ENCODE data around the gene KRT9. TPM values are rescaled to one million over a fixed set of nuclear protein-coding genes. Genes with fewer than 3 reads are reported as not detected.

The KRT9 gene
- total and polyA plus RNA-seq, 9 of the 15 experiments (the other 6 are each of a cell fraction or from before 2014, with no cell fraction given) = 0.03 TPM; not detected in 8

DNA sequence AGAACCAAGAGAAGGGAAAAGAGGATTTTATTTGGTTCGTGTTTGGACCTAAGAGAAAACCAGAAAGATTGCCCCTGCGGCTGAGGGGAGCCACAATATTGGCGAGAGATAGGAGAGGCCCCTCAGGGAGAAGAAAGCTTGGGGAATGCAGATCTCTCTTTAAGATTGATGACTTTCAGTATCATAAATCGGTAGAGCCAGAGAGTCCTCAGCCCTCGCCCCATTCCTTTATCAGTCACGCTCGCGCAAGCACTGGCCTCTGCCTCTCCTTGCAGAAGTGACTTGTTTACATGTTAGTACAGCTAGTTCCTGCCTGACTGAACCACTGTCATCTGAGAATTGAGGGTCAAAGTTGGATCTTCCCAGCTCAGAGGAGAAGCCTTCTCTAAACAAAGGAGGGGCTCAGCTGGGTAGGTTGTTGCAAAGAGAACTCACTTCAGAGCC, 22.2 kb downstream of the KRT9 start:
- Histone ChIP-seq H3K9ac (ENCODE audit: insufficient read depth in 1 of 2, low read depth in 2 of 2, low read length in 2 of 2) (peak overlapping the region; percentile 15 to 45; a peak in 1 of 4 replicates), H3K4me2 (ENCODE audit: insufficient read depth, low read length) (peak overlapping the region; percentile 70), H3K27me3 (ENCODE audit: control insufficient read depth in 2 of 2, insufficient read depth in 2 of 2, low read length in 2 of 2) (peaks cover 0 to 4% of the 10 kb centered on the region in 2 experiments; a peak in 1 of 5 replicates), H3K4me1 (replicated peaks in 1 of 2; ENCODE audit: control insufficient read depth in 2 of 2, insufficient read depth in 2 of 2, low read length in 2 of 2) (peaks cover 26 to 30% of the 10 kb centered on the region in 2 experiments; a peak in 4 of 5 replicates), H3K27ac (ENCODE audit: extremely low read depth, low read depth, low read length) (peak overlapping the region; percentile 33; the same call in 2 of the 3 replicates), H2AFZ (ENCODE audit: low read depth, low read length) (peak overlapping the region; percentile 70), H4K20me1 (replicated peaks; ENCODE audit: control insufficient read depth, insufficient read depth, low read length) (no peaks in the 10 kb centered on the region), H3K9me1 (ENCODE audit: control insufficient read depth, insufficient read depth, low read length) (no peaks in the 10 kb centered on the region), H3K4me3 (no peak overlapping the region), H3K36me3 (ENCODE audit: control insufficient read depth, insufficient read depth, low read length) (no peaks in the 10 kb centered on the region), H3K79me2 (ENCODE audit: control insufficient read depth, insufficient read depth, low read length) (no peaks in the 10 kb centered on the region), H3K9me3 (replicated peaks; ENCODE audit: control insufficient read depth, insufficient read depth, low read depth, low read length) (no peaks in the 10 kb centered on the region)
- ChIA-PET POLR2A (interaction anchor here (0.6 to 3.1 kb wide), 21 partner anchors 9 to 171 kb away, joined by 3 to 15 read pairs (median 4); partner anchors contain the start of genes EIF1, KRT19, KRT36 and KRT9), CTCF (ENCODE audit: low intra/inter-chr PET ratio) (interaction anchor here (0.6 to 5.3 kb wide), 10 partner anchors 22 to 1486 kb away, joined by 3 to 135 read pairs (median 10); partner anchors contain the start of gene KRT19)
- intact Hi-C loops (cut with micrococcal nuclease) (loop anchor here (1.0 to 2.0 kb wide), 6 partner anchors 49 to 747 kb away; no protein-coding TSS in a partner anchor), in situ Hi-C loops (cut with MboI) (loop anchor here (5.0 kb wide), 4 partner anchors 62 to 747 kb away; partner anchors contain the start of gene KRT36)
- peak; percentile 68 for ATAC-seq
- WGBS (ENCODE audit: insufficient coverage, low coverage, missing lambda C conversion rate) = 2% methylated on average over 8 of the region's 8 CpGs
- no peak for FAIRE-seq
- BruUV-seq (replicated peaks) = no TSS peak
- peak; percentile 45 to 78 (median 50) for DNase-seq (ENCODE audit: extremely low read depth in 1 of 4, low spot score in 3 of 4)
- TF ChIP-seq KDM5B (IDR thresholded peaks at IDR 0.05; ENCODE audit: insufficient replicate concordance, low read depth, low read length) (no peak), ZKSCAN1 (IDR thresholded peaks at IDR 0.05; ENCODE audit: low read depth, low read length) (no peak), BCL6 (CRISPR knock-in tag; IDR thresholded peaks at IDR 0.05) (no peak), PHTF2 (CRISPR knock-in tag; IDR thresholded peaks at IDR 0.05) (no peak), CREB1 (IDR thresholded peaks at IDR 0.05) (no peak; the same call in 1 of the 2 replicates), CREB1 (CRISPR knock-in tag; IDR thresholded peaks at IDR 0.05) (no peak), CREM (IDR thresholded peaks at IDR 0.05; ENCODE audit: low read depth) (peak; percentile 45)
- TF ChIP-seq, protein P1, sequence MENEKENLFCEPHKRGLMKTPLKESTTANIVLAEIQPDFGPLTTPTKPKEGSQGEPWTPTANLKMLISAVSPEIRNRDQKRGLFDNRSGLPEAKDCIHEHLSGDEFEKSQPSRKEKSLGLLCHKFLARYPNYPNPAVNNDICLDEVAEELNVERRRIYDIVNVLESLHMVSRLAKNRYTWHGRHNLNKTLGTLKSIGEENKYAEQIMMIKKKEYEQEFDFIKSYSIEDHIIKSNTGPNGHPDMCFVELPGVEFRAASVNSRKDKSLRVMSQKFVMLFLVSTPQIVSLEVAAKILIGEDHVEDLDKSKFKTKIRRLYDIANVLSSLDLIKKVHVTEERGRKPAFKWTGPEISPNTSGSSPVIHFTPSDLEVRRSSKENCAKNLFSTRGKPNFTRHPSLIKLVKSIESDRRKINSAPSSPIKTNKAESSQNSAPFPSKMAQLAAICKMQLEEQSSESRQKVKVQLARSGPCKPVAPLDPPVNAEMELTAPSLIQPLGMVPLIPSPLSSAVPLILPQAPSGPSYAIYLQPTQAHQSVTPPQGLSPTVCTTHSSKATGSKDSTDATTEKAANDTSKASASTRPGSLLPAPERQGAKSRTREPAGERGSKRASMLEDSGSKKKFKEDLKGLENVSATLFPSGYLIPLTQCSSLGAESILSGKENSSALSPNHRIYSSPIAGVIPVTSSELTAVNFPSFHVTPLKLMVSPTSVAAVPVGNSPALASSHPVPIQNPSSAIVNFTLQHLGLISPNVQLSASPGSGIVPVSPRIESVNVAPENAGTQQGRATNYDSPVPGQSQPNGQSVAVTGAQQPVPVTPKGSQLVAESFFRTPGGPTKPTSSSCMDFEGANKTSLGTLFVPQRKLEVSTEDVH (IDR thresholded peaks at IDR 0.05; ENCODE audit: low read depth, partially characterized antibody) = peak; percentile 15
